Measurements from ENCODE around the gene IZUMO4. TPM values are rescaled to one million over a fixed set of nuclear protein-coding genes. Genes with fewer than 3 reads are reported as not detected.

IZUMO4 gene
- total and polyA plus RNA-seq, 4 donors = 1.2 to 1.4 (median 1.2) TPM

GRCh38 chr19:2054763-2055162, 42.0 kb upstream of the IZUMO4 start:
- Histone ChIP-seq H3K4me1 (ENCODE audit: control insufficient read depth in 4 of 4, insufficient read depth in 4 of 4, low read length in 3 of 4) (peaks cover 13 to 40% (median 29%) of the 10 kb centered on the region in 4 donors), H3K9ac (ENCODE audit: low read depth in 1 of 2, low read length in 2 of 2) (no peak overlapping the region)
- no peak for DNase-seq (ENCODE audit: low spot score)

GRCh38 chr19:2055931-2056836, 40.5 kb upstream of the IZUMO4 start:
- DNase-seq (ENCODE audit: low spot score) = no peak
- Histone ChIP-seq H3K9ac (ENCODE audit: low read depth in 1 of 2, low read length in 2 of 2) (no peak overlapping the region), H3K27me3 (ENCODE audit: control insufficient read depth in 4 of 4, insufficient read depth in 4 of 4, low read length in 3 of 4) (no peaks in the 10 kb centered on the region), H3K4me1 (ENCODE audit: control insufficient read depth in 4 of 4, insufficient read depth in 4 of 4, low read length in 3 of 4) (peaks cover 15 to 51% (median 34%) of the 10 kb centered on the region in 4 donors), H3K4me3 (ENCODE audit: low read depth in 1 of 3, low read length in 3 of 3) (no peak overlapping the region), H3K36me3 (ENCODE audit: control insufficient read depth in 4 of 4, insufficient read depth in 3 of 4, low read depth in 1 of 4, low read length in 3 of 4) (no peaks in the 10 kb centered on the region), H3K9me3 (ENCODE audit: control insufficient read depth in 4 of 4, low read length in 3 of 4) (no peaks in the 10 kb centered on the region), H3K27ac (ENCODE audit: low read depth in 1 of 2, low read length in 2 of 2) (peak overlapping the region; percentile 62 to 79)
- 51% methylated on average over 22 of the region's 22 CpGs for WGBS
- TF ChIP-seq SP1 (IDR thresholded peaks at IDR 0.05) = peak; percentile 11
- TF ChIP-seq ATF3 (IDR thresholded peaks at IDR 0.05) = no peak
- peak; percentile 58 for TF ChIP-seq NR2F2 (IDR thresholded peaks at IDR 0.05)

More at GRCh38 chr19:2054763-2055162, 42.0 kb upstream of the IZUMO4 start:
- H3K36me3 ChIP-seq (ENCODE audit: control insufficient read depth in 4 of 4, insufficient read depth in 3 of 4, low read depth in 1 of 4, low read length in 3 of 4) = no peaks in the 10 kb centered on the region
- H3K27me3 ChIP-seq (ENCODE audit: control insufficient read depth in 4 of 4, insufficient read depth in 4 of 4, low read length in 3 of 4) = no peaks in the 10 kb centered on the region
- 83% methylated on average over 8 of the region's 8 CpGs for WGBS
- no peaks in the 10 kb centered on the region for H3K9me3 ChIP-seq (ENCODE audit: control insufficient read depth in 4 of 4, low read length in 3 of 4)
- H3K27ac ChIP-seq (ENCODE audit: low read depth in 1 of 2, low read length in 2 of 2) = peak overlapping the region in 1 of 2 donors; percentile 68
- no peak for TF ChIP-seq HNF4G (IDR thresholded peaks at IDR 0.05)
- TF ChIP-seq ATF3 (IDR thresholded peaks at IDR 0.05) = no peak
- H3K4me3 ChIP-seq (ENCODE audit: low read depth in 1 of 3, low read length in 3 of 3) = no peak overlapping the region

- Histone ChIP-seq H3K4me3 (ENCODE audit: low read depth in 1 of 3, low read length in 3 of 3) (no peak overlapping the region), H3K4me1 (ENCODE audit: control insufficient read depth in 4 of 4, insufficient read depth in 4 of 4, low read length in 3 of 4) (peaks cover 12 to 48% (median 30%) of the 10 kb centered on the region in 4 donors), H3K27ac (ENCODE audit: low read depth in 1 of 2, low read length in 2 of 2) (peak overlapping the region in 1 of 2 donors; percentile 79), H3K9ac (ENCODE audit: low read depth in 1 of 2, low read length in 2 of 2) (no peak overlapping the region), H3K36me3 (ENCODE audit: control insufficient read depth in 4 of 4, insufficient read depth in 3 of 4, low read depth in 1 of 4, low read length in 3 of 4) (no peaks in the 10 kb centered on the region), H3K27me3 (ENCODE audit: control insufficient read depth in 4 of 4, insufficient read depth in 4 of 4, low read length in 3 of 4) (no peaks in the 10 kb centered on the region), H3K9me3 (ENCODE audit: control insufficient read depth in 4 of 4, low read length in 3 of 4) (no peaks in the 10 kb centered on the region)
- no peak for TF ChIP-seq CTCF (IDR thresholded peaks at IDR 0.05; ENCODE audit: low read depth, low read length, missing input control)
- TF ChIP-seq EGR1 (IDR thresholded peaks at IDR 0.05; ENCODE audit: low read depth in 2 of 2) = no peak
- no peak for TF ChIP-seq FOXA2 (IDR thresholded peaks at IDR 0.05)
- TF ChIP-seq REST (IDR thresholded peaks at IDR 0.05) = no peak
- TF ChIP-seq HNF4G (IDR thresholded peaks at IDR 0.05) = no peak
- TF ChIP-seq JUND (IDR thresholded peaks at IDR 0.05) = no peak
- no peak for TF ChIP-seq MAX (IDR thresholded peaks at IDR 0.05)
- no peak for TF ChIP-seq RXRA (IDR thresholded peaks at IDR 0.05)
- TF ChIP-seq SP1 (IDR thresholded peaks at IDR 0.05) = no peak
- TF ChIP-seq ATF3 (IDR thresholded peaks at IDR 0.05) = no peak
- no peak for TF ChIP-seq RAD21 (IDR thresholded peaks at IDR 0.05)
- no peak for TF ChIP-seq YY1 (IDR thresholded peaks at IDR 0.05)
- TF ChIP-seq NR2F2 (IDR thresholded peaks at IDR 0.05) = no peak
- TF ChIP-seq FOXA1 (IDR thresholded peaks at IDR 0.05) = no peak
- TF ChIP-seq TAF1 (conservative IDR thresholded peaks at IDR 0.05) = no peak
- no peak for TF ChIP-seq GABPA (IDR thresholded peaks at IDR 0.05 in 1 of 2, conservative IDR thresholded peaks at IDR 0.05 in 1 of 2)
- no peak for TF ChIP-seq ZBTB33 (IDR thresholded peaks at IDR 0.05)
- no peak for TF ChIP-seq HNF4A (conservative IDR thresholded peaks at IDR 0.05)
- DNase-seq (ENCODE audit: low spot score) = no peak
- WGBS = 62% methylated on average over 5 of the region's 5 CpGs
Observed at GRCh38 chr19:2056837-2057192, 39.9 kb upstream of the IZUMO4 start.

Measured in liver (tissue), 9 donors.